Measurements from ENCODE around the gene GLMN. TPM values are rescaled to one million over a fixed set of nuclear protein-coding genes. Genes with fewer than 3 reads are reported as not detected.

GLMN gene
- polyA plus RNA-seq, 3 donors = 2.1 to 4.1 (median 2.6) TPM

GRCh38 chr1:92326681-92327080 is 27.9 kb upstream of the GLMN start:
- Histone ChIP-seq H3K9me3 (replicated peaks in 1 of 2; ENCODE audit: control insufficient read depth in 1 of 2, insufficient read depth in 1 of 2, low read length in 2 of 2) (peaks cover 19 to 27% of the 10 kb centered on the region in 2 donors), H3K27ac (ENCODE audit: low read depth in 1 of 2, low read length in 2 of 2) (no peak overlapping the region), H3K4me1 (ENCODE audit: control insufficient read depth in 1 of 2, insufficient read depth in 2 of 2, low read length in 2 of 2) (no peaks in the 10 kb centered on the region), H3K4me2 (replicated peaks; ENCODE audit: extremely low read depth, low read length, poor library complexity, severe bottlenecking) (no peak overlapping the region), H3K27me3 (ENCODE audit: control insufficient read depth in 2 of 2, insufficient read depth in 2 of 2, low read length in 2 of 2) (no peaks in the 10 kb centered on the region), H3K9ac (ENCODE audit: insufficient read depth, low read length, poor library complexity, severe bottlenecking) (no peak overlapping the region), H3K36me3 (replicated peaks in 1 of 2; ENCODE audit: control insufficient read depth in 1 of 2, insufficient read depth in 2 of 2, low read length in 2 of 2) (peaks cover 22 to 69% of the 10 kb centered on the region in 2 donors), H3K79me2 (ENCODE audit: insufficient read depth, low read length) (no peaks in the 10 kb centered on the region), H4K20me1 (ENCODE audit: insufficient read depth, low read length) (no peaks in the 10 kb centered on the region), H2AFZ (ENCODE audit: insufficient read depth, low read depth, low read length, poor library complexity, severe bottlenecking) (no peak overlapping the region), H3K4me3 (replicated peaks in 1 of 3; ENCODE audit: low read depth in 2 of 3, low read length in 3 of 3) (no peak overlapping the region)
- intact Hi-C loops (cut with micrococcal nuclease) = no loop called here
- H3K36me3 Mint-ChIP-seq = peaks cover 65 to 68% of the 10 kb centered on the region in 2 donors
- H3K27ac Mint-ChIP-seq = no peak overlapping the region
- H3K9me3 Mint-ChIP-seq = peaks cover 26 to 36% (median 31%) of the 10 kb centered on the region in 7 donors
- H3K27me3 Mint-ChIP-seq (ENCODE audit: low read depth in 3 of 3) = peaks cover 0 to 1% (median 0%) of the 10 kb centered on the region in 3 donors
- H3K4me1 Mint-ChIP-seq = no peaks in the 10 kb centered on the region
- WGBS (ENCODE audit: insufficient coverage) = no CpG with 5 or more reads among the region's 1 CpG
- TF ChIP-seq CTCF (IDR thresholded peaks at IDR 0.05) = no peak
- no peak for DNase-seq
- H3K4me3 Mint-ChIP-seq = no peak overlapping the region

DNA sequence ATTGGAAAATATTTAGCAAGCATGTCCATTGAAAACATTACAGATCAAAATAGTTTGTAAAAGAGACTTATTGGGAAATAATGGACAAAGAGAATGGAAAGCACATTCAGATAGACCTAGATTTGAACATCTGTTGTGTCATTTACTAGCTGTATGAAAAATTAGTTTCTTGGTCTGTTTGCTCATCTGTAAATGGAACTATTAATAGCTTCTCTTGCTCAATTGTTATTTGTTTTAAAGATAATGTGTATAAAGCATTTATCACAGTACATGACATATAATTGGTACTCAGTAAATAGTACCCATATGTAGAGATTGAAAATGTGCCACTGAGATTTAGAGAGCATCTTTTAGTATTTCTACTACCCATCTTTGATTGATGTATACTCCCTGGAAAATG is 26.0 kb upstream of the GLMN start:
- H3K27ac ChIP-seq (ENCODE audit: low read depth in 1 of 2, low read length in 2 of 2) = no peak overlapping the region
- H3K4me3 ChIP-seq (replicated peaks in 1 of 3; ENCODE audit: low read depth in 2 of 3, low read length in 3 of 3) = no peak overlapping the region
- no peak overlapping the region for H3K4me2 ChIP-seq (replicated peaks; ENCODE audit: extremely low read depth, low read length, poor library complexity, severe bottlenecking)
- H3K9me3 Mint-ChIP-seq = peaks cover 26 to 36% (median 31%) of the 10 kb centered on the region in 7 donors
- no peak for TF ChIP-seq CTCF (IDR thresholded peaks at IDR 0.05)
- H3K79me2 ChIP-seq (ENCODE audit: insufficient read depth, low read length) = no peaks in the 10 kb centered on the region
- no peaks in the 10 kb centered on the region for H3K4me1 Mint-ChIP-seq
- H3K4me3 Mint-ChIP-seq = no peak overlapping the region
- no peaks in the 10 kb centered on the region for H4K20me1 ChIP-seq (ENCODE audit: insufficient read depth, low read length)
- no peaks in the 10 kb centered on the region for H3K4me1 ChIP-seq (ENCODE audit: control insufficient read depth in 1 of 2, insufficient read depth in 2 of 2, low read length in 2 of 2)
- H3K27me3 Mint-ChIP-seq (ENCODE audit: low read depth in 3 of 3) = peaks cover 0 to 1% (median 0%) of the 10 kb centered on the region in 3 donors
- H3K9ac ChIP-seq (ENCODE audit: insufficient read depth, low read length, poor library complexity, severe bottlenecking) = no peak overlapping the region
- peaks cover 67 to 79% of the 10 kb centered on the region in 2 donors for H3K36me3 Mint-ChIP-seq
- no peak for DNase-seq
- H3K36me3 ChIP-seq (replicated peaks in 1 of 2; ENCODE audit: control insufficient read depth in 1 of 2, insufficient read depth in 2 of 2, low read length in 2 of 2) = peaks cover 28 to 74% of the 10 kb centered on the region in 2 donors
- H3K27me3 ChIP-seq (ENCODE audit: control insufficient read depth in 2 of 2, insufficient read depth in 2 of 2, low read length in 2 of 2) = no peaks in the 10 kb centered on the region
- H2AFZ ChIP-seq (ENCODE audit: insufficient read depth, low read depth, low read length, poor library complexity, severe bottlenecking) = no peak overlapping the region
- H3K27ac Mint-ChIP-seq = no peak overlapping the region
- intact Hi-C loops (cut with micrococcal nuclease) = no loop called here
- peaks cover 19 to 27% of the 10 kb centered on the region in 2 donors for H3K9me3 ChIP-seq (replicated peaks in 1 of 2; ENCODE audit: control insufficient read depth in 1 of 2, insufficient read depth in 1 of 2, low read length in 2 of 2)
